Stimulated activated naive CD4-positive, alpha-beta T cell (primary cell): ENCODE measurements around the gene EPHA10.
"Not testable (repeated sequence)": the region's sequence is repeated elsewhere in the genome, so short reads cannot be mapped to it uniquely, and the experiment has no call there.

Experiments used
- DNase-seq, 6 experiments: peaks; one replicate each; lab custom pipeline; 2025; lab: John Stamatoyannopoulos, UW

Gene EPHA10

DNA sequence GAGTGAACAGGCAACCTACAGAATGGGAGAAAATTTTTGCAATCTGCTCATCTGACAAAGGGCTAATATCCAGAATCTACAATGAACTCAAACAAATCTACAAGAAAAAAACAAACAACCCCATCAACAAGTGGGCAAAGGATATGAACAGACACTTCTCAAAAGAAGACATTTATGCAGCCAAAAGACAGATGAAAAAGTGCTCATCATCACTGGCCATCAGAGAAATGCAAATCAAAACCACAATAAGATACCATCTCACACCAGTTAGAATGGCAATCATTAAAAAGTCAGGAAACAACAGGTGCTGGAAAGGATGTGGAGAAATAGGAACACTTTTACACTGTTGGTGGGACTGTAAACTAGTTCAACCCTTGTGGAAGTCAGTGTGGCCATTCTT lies 6.5 kb upstream of the EPHA10 start:
- not testable (repeated sequence) for DNase-seq

DNA sequence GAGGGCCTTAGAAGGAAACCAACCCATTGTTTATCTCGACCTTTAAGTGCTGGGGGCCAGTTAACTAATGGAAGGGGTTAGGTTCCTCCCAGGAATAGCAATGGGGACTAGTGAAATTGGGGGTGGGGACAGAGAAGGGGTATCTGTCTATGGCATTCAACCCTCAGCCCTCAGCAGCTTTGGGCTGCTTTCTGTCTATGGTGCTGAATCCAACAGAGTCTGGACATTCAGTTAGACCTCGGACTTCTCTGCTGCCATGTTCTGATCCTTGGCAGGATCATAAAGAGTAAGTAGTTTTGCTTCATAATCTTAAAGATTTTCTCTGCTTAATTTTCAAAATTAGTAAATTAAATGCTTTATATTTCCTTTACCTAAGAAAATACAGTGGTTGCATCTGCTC lies 2.6 kb upstream of the EPHA10 start:
- DNase-seq, result no peak

DNA sequence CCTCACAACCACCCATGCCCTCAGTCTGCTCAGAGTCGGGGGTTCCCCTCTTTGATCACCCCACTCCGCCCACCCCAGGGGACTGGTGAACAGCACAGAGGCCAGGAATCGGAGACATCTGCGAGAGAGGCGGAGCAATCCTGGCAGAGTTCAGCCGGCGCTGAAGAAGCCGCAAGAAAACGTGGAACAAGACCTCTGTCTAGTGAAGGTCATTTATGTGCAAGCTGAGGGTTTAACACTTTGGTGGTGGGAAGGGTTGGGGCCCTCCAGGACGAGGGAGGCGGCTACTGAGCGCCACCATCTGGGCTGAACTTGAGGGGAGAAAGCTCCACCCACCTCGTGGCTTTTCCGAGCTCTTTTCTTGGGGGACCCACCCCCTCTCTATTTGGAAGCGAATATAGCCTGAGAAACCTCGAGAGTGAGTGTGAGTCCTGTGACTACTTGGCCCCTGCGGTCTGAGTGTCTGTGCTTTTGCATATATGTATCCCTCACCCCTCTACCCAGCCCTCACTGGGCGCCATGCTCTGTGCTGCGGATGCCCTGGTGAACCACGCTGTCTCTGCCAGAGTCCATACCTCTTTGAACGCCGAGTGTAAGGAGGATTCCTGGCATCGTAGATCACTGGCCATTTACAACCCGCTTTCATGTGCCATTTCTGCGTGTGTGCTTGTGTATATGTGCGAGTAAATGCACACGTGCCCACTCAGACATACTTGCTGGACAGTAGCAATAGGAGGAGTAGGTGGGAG lies 1.2 kb upstream of the EPHA10 start:
- no peak for DNase-seq

GRCh38 chr1:37764414-37764825 lies 500 bp downstream of the EPHA10 start:
- DNase-seq, result peak in 1 of 6 experiments; percentile 1

GRCh38 chr1:37763791-37764413 lies 1.0 kb downstream of the EPHA10 start:
- DNase-seq, result no peak

DNA sequence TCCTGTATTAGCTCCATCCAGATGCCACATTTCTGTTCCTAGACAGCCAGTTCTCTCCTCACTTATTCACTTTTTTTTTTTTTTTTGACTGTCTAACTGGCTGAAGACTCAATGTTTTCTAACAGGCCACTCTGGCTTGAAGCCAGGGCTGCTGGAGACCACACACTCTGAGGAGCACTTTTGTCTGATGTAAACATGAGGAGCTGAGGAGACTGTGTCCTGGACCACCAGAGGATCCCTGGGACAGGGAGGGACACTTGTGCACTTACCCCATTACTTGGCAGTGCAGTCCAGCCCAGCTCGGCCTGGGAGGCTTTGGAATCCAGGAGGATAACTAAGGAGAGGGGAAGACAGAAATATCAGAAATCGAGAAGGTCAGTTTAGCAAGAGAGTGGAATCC lies 2.4 kb downstream of the EPHA10 start:
- no peak for DNase-seq

DNA sequence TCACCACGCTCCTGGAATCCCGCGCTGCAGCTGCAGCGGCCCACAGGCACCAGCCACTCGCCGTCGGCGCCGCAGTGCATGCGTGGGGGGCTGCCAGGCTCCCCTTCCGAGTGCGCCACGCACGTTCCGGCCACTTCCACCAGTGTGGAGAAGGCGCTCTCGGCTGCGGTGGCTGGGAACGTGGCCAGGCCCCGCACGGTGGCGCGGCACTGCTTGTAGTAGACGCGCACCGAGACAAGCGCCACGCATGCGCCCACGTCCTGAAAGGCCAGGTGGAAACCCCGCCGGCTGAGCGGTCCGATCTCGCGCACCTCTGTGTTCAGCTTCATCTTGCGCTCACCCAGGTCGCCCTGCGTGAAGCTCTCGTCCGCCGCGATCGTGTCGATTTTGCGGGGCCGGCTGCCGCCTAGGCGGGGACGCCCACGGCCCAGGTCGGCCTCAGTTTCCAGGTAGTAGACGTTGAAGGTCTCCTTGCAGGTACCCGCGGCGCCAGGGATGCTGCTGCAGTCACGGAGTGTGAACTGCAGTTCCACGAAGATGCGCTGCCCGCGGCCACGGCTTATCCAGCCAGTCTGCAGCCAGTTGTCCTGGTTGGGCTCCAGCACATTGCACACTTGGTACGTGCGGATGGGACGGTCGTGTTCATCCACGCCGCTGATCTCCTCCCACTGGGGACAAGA lies 3.4 kb downstream of the EPHA10 start:
- DNase-seq, result no peak

- DNase-seq, result no peak
Observed at GRCh38 chr1:37759451-37759850, 5.5 kb downstream of the EPHA10 start.

GRCh38 chr1:37755951-37756560 lies 8.9 kb downstream of the EPHA10 start:
- no peak for DNase-seq

- no peak for DNase-seq
Observed at GRCh38 chr1:37755290-37755689, 9.6 kb downstream of the EPHA10 start.

GRCh38 chr1:37753473-37754321 lies 11.2 kb downstream of the EPHA10 start:
- DNase-seq, result no peak

DNA sequence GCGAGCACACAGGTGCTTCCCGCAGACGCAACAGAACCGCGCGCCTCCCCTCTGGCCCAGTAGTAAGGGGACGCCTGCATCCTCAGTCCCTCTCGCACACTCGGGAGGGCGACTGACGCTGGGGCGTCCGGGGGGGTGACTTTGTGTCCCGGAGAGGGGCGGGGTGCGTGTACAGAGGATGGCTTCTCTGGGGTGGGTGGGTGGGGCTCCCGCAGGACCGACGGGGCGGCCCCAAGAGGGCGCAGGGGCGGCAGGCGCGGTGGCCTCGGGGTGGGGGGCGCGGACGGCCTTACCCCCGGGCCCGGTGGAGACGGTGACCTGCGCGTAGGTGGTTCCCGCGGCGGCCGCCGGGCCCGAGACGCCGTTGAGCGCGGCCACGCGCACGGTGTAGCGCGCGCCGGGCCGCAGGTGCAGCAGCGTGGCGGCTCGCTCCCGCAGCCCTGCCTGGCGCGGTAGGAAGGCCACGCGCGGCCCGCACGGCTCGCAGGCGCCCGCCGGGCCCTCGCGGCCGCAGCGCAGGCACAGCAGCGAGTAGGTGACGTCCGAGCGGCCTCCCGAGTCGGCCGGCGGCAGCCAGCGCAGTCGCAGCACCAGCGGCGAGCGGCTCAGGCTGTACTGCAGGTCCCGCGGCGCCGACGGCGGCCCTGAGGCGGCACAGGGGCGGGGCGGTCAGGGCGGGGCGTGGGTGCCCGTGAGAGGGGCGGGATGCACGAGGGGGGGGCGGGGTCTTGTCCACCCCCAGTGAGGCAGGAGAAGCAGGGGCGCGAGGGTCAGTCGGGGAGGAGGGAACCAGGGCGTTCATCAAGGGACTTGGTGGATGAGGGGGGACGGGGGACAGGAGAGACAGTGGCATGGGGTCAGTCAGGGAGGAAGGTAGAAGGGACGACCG lies 12.1 kb downstream of the EPHA10 start:
- DNase-seq, result no peak

DNA sequence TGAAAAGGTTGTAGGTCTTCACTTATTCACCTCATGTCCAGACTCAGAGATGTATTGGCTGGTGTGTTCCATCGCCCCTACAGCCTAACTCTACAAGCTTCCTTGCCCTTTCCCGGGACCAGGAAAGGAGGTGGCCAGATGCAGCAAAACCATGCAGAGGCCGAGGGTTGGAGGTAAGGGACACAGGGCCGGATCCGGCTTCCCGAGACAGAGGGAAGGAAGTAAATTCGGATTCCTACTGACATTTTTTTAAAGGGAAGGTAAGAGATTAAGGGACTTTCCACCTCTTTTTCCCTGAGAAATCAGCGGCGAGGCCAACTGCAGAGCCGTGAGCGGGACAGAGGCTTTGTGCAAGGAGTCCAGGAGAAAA lies 12.7 kb downstream of the EPHA10 start:
- no peak for DNase-seq

DNA sequence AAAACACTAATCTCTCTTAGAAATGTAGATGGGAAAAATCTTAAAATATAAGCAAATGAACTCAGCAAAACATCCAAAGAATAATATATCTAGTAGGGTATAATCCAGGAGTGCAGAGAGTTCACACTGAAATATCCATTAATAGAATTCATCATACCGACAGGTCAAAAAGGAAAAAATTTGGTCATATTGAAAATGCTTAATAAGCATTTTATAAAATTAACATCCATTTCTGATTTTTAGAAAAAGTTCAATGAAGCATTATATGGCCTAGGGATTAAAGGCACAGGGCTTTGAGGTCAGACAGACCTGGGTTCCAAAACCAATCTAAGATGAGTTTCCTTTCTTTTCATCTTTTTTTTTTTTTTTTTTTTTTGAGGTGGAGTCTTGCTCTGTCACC lies 16.4 kb downstream of the EPHA10 start:
- no peak for DNase-seq

GRCh38 chr1:37746806-37747205 lies 18.1 kb downstream of the EPHA10 start:
- no peak for DNase-seq

DNA sequence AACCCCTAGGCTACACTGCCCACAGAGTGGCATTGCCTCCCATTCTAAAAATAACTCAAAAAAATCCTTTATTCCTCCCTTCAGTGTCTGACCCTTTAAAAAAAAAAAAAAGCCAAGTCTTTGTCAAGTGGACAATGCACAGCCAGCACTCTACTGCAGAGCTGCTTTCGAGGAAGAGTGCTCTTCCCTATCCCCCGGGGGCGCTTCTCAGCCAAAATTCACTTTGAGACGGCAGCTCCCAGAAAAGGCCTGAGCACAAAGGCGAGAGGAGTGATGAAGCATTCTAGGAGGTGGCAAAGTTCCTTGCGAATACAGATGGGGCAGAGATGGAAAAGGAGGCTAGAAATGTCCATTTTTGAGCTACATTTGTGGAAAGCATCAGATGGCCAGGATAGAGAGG lies 23.3 kb downstream of the EPHA10 start:
- no peak for DNase-seq

DNA sequence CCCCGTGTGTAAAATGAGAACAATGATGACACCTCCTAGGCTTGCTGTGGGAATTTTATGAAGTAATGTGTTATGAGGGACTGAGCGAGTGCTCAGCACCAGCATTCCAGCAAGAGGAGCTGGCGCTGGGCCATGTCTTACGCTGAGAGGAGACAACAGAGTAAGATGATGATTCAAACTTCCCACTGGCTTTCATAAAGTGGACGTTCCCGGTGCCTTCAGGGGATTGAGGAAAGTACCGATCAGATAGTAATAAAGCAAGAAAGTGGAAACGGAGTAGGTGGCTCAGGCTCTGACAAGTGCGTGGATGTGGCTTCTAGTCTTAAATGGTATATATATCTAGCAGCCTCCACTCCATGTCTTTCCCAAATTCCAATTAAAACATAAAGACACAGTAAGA lies 23.8 kb downstream of the EPHA10 start:
- DNase-seq, result no peak

- no peak for DNase-seq
Observed at GRCh38 chr1:37739222-37739621, 25.7 kb downstream of the EPHA10 start.

DNA sequence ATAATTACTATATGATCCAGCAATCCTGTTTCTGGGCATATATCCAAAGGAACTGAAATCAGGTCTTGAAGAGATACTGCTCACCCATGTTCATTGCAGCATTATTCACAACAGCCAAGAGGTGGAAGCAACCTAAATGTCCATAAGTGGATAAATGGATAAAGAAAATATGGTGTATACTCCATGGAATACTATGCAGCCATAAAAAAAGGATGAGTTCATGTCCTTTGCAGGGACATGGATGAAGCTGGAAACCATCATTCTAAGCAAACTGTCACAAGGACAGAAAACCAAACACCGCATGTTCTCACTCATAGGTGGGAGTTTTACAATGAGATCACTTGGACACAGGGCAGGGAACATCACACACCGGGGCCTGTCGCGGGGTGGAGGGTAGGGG lies 26.3 kb downstream of the EPHA10 start:
- DNase-seq, result not testable (repeated sequence)

GRCh38 chr1:37737975-37738374 lies 26.9 kb downstream of the EPHA10 start:
- DNase-seq, result not testable (repeated sequence)
